ENCODE measurements around the gene KCNH2.

- TF ChIP-seq POLR2A (IDR thresholded peaks at IDR 0.05; ENCODE audit: extremely low read depth, insufficient read length) (no peak), MAX (IDR thresholded peaks at IDR 0.05; ENCODE audit: low read depth, low read length) (no peak)
Observed at GRCh38 chr7:150928541-150928940, 49.6 kb downstream of the KCNH2 start.
